ENCODE results near the gene PPFIA2.
"Not testable (repeated sequence)": the region's sequence is repeated elsewhere in the genome, so short reads cannot be mapped to it uniquely, and the experiment has no call there.

Gene PPFIA2

DNA sequence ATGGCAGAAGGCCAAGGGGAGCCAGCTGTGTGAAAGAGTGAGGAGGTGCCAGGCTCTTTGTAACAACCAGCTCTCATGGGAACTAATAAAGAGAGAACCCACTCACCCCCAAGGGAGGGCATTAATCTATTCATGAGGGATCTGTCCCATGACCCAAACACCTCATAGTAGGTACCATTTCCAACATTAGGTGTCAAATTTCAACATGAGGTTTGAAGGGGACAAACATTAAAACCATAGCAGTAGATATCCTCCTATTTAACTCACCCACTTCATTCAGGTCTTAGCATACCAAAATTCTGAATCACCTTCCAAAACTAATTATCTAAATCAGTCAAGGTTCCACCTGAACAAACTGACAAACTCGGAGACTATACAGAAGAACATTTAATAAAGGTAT lies 75.3 kb downstream of the PPFIA2 start:
- H3K4me3 ChIP-seq (ENCODE audit: low read depth, low read length): no peak overlapping the region
- TF ChIP-seq, protein P1, sequence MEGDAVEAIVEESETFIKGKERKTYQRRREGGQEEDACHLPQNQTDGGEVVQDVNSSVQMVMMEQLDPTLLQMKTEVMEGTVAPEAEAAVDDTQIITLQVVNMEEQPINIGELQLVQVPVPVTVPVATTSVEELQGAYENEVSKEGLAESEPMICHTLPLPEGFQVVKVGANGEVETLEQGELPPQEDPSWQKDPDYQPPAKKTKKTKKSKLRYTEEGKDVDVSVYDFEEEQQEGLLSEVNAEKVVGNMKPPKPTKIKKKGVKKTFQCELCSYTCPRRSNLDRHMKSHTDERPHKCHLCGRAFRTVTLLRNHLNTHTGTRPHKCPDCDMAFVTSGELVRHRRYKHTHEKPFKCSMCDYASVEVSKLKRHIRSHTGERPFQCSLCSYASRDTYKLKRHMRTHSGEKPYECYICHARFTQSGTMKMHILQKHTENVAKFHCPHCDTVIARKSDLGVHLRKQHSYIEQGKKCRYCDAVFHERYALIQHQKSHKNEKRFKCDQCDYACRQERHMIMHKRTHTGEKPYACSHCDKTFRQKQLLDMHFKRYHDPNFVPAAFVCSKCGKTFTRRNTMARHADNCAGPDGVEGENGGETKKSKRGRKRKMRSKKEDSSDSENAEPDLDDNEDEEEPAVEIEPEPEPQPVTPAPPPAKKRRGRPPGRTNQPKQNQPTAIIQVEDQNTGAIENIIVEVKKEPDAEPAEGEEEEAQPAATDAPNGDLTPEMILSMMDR (IDR thresholded peaks at IDR 0.05; ENCODE audit: low read depth, low read length): no peak
- no peak for DNase-seq (ENCODE audit: low read depth, low spot score)
- in situ Hi-C loops (cut with HindIII; ENCODE audit: low sequenced_read_pairs): no loop called here

DNA sequence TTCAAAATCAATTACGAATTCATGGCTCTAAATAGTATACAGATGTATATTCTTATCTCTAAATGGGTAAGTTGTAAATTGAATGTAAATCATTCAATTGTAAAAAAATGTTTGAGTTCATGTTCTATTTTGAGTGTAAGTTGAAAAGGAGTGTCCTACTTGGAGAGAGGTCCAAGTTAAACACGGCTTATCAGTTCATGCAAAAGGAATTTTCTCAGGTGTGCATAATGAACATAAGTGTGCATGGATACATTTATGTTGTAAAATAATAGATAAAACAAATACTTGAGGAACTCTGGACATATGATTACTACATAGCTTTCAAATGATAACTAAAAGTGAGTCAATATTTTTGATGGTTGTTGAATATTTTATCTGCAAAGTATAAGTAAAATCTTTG lies 79.5 kb downstream of the PPFIA2 start:
- in situ Hi-C loops (cut with HindIII; ENCODE audit: low sequenced_read_pairs): no loop called here
- H3K4me3 ChIP-seq (ENCODE audit: low read depth, low read length): no peak overlapping the region
- no peak for DNase-seq (ENCODE audit: low read depth, low spot score)
- TF ChIP-seq, protein P1 (IDR thresholded peaks at IDR 0.05; ENCODE audit: low read depth, low read length): no peak

DNA sequence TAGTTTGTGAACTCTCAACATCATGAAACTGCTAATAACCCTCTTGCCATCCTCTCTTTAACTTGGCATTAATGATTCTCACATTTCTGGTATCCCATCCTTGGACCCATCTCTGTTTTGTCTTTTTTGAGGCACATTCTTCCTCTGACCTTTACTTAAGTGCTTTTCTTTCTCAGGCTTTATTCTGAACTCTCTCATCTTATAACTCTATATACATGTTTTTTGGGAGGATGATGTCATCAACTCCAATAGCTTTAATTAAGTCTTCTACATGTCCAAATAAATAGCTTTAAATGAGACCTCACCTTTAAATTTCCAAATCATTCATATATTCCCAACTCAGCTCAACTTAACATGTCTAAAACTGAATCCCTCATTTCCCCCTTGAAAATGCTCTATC lies 88.4 kb downstream of the PPFIA2 start:
- H3K4me3 ChIP-seq (ENCODE audit: low read depth, low read length): no peak overlapping the region
- in situ Hi-C loops (cut with HindIII; ENCODE audit: low sequenced_read_pairs): no loop called here
- TF ChIP-seq, protein P1 (IDR thresholded peaks at IDR 0.05; ENCODE audit: low read depth, low read length): no peak
- DNase-seq (ENCODE audit: low read depth, low spot score): no peak

DNA sequence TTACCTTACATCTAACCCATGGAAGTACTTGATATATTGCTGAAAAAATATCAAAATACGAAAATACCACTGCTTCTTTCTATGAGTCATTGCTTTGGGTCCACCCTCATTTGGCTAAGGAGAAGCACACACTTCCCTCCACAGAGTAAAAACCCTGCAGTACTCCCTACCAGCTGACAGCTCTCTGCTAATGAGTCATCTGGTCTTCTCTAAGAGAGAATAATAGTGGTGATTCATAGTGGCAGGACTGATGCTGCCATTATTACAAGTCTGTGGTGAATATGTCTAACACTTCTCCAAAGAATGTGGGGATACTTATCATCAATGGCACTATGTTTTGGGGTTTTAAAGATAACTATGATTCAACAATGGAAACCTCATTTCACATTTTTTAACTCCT lies 90.7 kb downstream of the PPFIA2 start:
- peak; percentile 96 for DNase-seq (ENCODE audit: low read depth, low spot score)
- TF ChIP-seq, protein P1 (IDR thresholded peaks at IDR 0.05; ENCODE audit: low read depth, low read length): no peak
- in situ Hi-C loops (cut with HindIII; ENCODE audit: low sequenced_read_pairs): no loop called here
- no peak overlapping the region for H3K4me3 ChIP-seq (ENCODE audit: low read depth, low read length)

DNA sequence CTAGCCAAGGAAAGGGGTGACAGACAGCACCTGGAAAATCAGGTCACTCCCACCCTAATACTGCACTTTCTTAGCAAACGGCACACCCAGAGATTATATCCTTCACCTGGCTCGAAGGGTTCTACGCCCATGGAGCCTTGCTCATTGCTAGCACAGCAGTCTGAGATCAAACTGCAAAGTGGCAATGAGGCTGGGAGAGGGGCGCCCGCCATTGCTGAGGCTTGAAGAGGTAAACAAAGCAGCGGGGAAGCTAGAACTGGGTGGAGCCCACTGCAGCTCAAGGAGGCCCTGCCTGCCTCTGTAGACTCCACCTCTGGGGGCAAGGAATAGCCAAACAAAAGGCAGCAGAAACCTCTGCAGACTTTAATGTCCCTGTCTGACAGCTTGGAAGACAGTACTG lies 99.8 kb downstream of the PPFIA2 start:
- in situ Hi-C loops (cut with HindIII; ENCODE audit: low sequenced_read_pairs); DNase-seq (ENCODE audit: low read depth, low spot score); H3K4me3 ChIP-seq (ENCODE audit: low read depth, low read length): not testable (repeated sequence)

DNA sequence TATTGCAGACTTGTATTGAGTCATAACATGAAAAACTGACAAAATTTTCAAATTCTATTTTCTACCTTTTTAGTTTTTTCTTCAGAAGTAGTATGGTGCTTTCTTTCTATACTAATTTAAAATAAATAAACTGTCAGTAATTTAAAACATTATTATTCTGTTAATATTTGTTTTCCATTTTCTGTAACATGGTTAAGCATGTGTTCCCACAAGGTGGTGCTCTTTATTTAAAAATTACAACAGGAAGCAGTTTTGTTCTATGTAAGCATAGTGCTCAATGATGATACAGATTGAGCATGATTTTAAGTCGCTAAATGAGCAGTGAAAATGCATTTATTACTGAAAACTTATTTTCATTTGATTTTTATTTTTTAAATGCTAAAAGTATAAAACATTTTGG lies 114.6 kb downstream of the PPFIA2 start:
- DNase-seq (ENCODE audit: low read depth, low spot score): peak; percentile 71
- TF ChIP-seq, protein P1 (IDR thresholded peaks at IDR 0.05; ENCODE audit: low read depth, low read length): peak; percentile 38
- H3K4me3 ChIP-seq (ENCODE audit: low read depth, low read length): no peak overlapping the region
- in situ Hi-C loops (cut with HindIII; ENCODE audit: low sequenced_read_pairs): no loop called here

DNA sequence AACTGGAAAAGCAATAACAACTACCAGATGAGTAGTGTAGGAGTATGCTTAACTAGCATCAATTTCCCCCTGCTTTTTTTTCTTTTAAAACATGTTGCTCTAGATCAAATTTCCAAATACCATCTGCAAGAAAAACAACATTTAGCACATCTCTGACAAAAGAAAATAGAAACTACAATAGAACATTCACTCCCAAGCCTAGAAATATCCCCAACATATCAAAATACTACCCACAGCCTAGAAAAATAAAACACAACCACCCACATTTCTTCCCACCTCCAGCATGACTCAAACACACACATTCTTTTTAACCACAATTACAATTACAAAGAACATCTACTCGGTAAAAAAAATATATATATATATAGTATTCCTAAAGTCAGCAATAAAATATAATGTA lies 120.0 kb downstream of the PPFIA2 start:
- peak; percentile 59 for DNase-seq (ENCODE audit: low read depth, low spot score)
- in situ Hi-C loops (cut with HindIII; ENCODE audit: low sequenced_read_pairs): no loop called here
- TF ChIP-seq, protein P1 (IDR thresholded peaks at IDR 0.05; ENCODE audit: low read depth, low read length): no peak
- no peak overlapping the region for H3K4me3 ChIP-seq (ENCODE audit: low read depth, low read length)

All from astrocyte of the spinal cord (primary cell).